HG03103 (cell line): ENCODE measurements around the gene SH3BGRL2.

Experiments used
- ATAC-seq: cut with Tn5 transposase; IDR thresholded peaks from one replicate; pipeline ENCODE4 v1.9.1; 2021; ENCODE audit warnings: low read depth; ENCODE audit not compliant: unreplicated experiment

SH3BGRL2 gene

DNA sequence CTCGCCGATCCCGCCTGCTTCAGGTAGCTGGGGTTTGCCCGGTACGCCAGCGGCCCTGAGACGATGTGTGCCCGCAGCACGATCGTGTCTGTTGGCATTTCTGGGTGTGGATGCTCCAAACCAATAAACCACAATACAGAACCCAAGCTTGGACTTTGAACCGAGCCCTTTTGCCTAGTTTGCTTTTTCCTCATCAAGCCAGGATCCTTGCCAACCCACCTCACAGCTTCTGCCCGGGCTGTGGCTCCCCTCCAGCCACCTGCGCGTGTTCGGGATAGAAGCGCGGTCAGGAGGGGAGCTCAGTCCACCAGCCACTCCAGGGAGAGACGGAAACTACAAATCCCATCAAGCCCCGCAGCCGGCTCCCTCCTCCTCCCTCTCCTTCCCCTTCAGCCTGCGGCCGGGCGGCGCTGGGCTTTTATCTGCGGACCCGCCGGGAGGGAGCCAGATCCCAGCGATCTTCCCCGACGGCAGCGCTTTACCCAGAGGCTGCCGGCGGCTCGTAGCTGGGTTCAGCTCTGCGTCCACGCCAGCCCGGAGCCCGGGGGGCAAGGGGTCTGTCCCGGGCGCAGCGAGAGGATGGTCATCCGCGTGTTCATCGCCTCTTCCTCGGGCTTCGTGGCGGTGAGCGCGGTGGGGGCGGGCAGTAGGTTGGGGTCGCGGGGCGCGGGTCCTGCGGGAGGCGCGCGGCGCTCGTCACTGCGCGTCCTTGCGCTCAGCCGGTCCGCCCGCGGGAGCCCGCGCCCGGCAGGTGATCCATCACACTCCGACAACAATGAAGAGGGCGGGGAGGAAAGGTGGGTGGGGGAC lies at the start of gene SH3BGRL2:
TSS of gene SH3BGRL2 (plus strand) at position 447 of the 810 bp plus-strand sequence. CDS start at position 580, 133 bp downstream.
- peak; percentile 67 for ATAC-seq

DNA sequence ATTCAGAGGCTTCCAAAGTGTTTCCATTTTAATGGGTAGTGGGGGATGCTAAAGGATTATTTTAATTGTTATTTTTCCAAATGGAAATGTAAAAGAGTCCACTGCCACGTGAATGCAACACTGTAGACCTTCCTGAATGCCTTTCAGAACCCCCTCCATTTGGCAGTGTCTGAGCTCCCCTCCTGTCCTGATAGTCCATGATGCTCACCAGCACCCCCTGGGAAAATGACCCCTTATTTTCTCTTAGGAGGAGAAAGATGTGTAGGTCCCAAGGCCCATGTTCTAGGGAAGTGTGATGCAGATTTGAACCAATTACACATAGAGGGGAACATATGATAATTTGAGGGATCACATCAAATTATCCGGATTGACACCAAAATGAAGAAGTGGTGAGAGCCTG lies 46.8 kb upstream of the SH3BGRL2 start:
- no peak for ATAC-seq

GRCh38 chr6:79586548-79586947 lies 44.6 kb upstream of the SH3BGRL2 start:
- no peak for ATAC-seq

DNA sequence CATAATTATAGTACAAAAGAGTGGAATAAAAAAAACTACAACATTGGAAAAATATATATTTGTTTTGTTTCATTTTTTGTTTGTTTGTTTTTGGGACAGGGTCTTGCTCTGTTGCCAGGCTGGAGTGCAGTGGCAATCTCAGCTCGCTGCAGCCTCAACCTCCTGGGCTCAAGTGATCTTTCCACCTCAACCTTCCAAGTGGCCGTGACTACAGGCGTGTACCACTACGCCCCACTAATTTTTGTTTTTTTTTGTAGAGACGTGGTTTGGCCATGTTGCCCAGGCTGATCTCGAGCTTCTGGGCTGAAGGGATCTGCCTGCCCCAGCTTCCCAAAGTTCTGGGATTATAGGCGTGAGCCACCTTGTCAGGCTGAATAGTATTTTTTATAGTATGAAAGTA lies 41.4 kb upstream of the SH3BGRL2 start:
- no peak for ATAC-seq

GRCh38 chr6:79597155-79597554 lies 34.0 kb upstream of the SH3BGRL2 start:
- ATAC-seq = no peak

DNA sequence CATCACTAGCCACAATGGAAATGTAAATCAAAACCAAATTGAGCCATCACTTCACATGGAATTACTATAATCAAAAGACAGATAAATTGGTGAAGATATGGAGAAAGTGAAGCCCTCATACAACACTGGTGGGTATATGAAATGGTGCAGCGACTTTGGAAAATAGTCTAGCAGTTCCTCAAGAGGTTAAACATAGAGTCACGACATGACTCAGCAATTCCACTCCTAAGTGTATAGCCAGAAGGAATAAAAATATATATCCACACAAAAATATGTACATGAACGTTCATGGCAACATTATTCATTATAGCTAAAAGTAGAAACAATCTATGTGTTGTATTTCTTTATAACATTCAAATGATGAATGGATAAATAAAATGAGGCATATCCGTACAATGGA lies 33.1 kb upstream of the SH3BGRL2 start:
- no peak for ATAC-seq

DNA sequence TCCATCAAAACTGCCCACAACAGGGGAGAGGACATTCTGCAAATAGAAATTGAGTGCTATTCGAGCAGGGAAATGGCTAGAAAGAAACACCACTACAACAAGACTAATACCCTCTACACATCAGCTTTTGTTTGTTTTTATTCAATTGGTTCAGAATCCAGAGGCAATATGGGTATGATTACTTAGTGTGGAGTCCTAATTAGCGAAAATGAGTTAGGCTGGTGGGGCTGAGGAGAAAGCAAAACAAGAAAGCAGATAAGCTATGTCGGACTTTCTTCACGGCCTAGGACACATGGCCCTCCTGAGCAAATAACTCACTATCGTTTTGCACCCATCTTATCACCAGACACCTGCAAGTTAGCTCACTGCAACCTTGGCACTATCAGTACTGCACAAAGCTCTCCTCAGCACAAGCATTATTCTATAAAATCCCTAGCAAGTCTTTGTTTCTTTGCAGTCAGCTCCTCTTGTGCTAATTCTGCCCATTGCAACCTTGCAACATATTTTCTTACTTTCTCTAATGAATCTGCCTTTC lies 31.3 kb upstream of the SH3BGRL2 start:
- no peak for ATAC-seq

- ATAC-seq = no peak
These were observed 30.8 kb upstream of the SH3BGRL2 start for GRCh38 chr6:79600313-79600712.

- ATAC-seq = no peak
These were observed 30.1 kb upstream of the SH3BGRL2 start for GRCh38 chr6:79600812-79601609.

- ATAC-seq = no peak
These were observed 28.3 kb upstream of the SH3BGRL2 start for GRCh38 chr6:79602859-79603258.

GRCh38 chr6:79604583-79605037 lies 26.5 kb upstream of the SH3BGRL2 start:
- no peak for ATAC-seq

DNA sequence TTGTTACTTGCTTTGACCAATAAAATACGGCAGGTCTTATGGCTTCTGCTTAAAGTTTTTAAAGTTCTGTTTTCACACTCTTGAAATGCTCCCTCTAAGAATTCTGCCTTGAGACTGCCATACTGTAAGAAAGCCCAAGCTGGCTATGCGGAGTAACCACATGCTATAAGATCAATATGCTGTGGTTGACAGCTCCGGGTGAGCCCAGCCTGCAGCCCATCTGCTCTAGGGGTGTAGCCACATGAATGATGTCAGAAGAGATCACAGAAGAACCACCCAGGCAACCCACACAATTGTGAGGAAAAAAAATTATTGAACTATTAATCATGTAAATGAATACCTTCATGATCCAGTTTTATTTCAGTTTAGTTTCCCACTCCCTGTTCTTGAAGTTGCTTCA lies 26.1 kb upstream of the SH3BGRL2 start:
- ATAC-seq = no peak

GRCh38 chr6:79605968-79606764 lies 25.0 kb upstream of the SH3BGRL2 start:
- no peak for ATAC-seq

GRCh38 chr6:79607000-79607399 lies 24.1 kb upstream of the SH3BGRL2 start:
- ATAC-seq = no peak

DNA sequence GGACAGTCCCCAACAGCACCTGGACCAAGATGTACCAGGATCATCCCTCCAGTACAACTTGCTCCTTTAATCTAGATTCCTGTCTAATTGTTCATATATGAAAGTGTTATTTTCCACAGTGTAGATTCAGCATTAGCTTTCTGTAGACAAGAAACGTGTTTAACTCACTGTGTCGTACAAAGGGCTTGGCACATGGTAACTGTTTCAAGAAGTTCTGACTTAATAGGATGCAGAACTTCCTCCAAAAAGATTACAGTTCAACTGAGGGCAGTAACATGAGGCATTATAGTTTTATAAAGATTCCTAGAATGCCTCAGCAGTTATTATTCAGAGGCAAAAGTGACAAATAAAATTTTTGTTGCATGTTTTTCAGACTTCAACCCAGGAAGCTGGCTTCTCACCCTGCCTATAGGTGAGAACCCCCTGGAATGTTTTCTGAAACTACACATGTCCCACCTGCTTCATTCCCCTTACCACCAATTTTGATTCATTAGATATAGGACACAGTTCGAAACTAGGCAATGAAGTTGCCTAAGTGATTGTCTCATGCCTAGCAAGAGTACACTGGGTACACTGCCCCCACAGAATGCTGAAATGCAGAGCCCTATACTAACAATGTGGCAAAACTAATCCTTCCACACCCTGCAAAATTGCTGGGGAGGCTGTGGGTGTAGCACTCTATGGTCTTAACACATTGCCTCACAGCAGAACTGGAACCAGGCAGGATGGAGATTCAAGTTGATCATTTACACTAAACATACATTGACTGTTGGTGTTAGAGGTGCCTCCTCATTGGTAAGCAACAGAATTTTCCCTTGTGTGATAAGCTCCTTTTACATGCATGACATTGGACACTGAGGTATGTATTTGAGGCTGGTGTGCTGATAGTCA lies 22.6 kb upstream of the SH3BGRL2 start:
- no peak for ATAC-seq

GRCh38 chr6:79609225-79609595 lies 21.9 kb upstream of the SH3BGRL2 start:
- ATAC-seq = no peak

DNA sequence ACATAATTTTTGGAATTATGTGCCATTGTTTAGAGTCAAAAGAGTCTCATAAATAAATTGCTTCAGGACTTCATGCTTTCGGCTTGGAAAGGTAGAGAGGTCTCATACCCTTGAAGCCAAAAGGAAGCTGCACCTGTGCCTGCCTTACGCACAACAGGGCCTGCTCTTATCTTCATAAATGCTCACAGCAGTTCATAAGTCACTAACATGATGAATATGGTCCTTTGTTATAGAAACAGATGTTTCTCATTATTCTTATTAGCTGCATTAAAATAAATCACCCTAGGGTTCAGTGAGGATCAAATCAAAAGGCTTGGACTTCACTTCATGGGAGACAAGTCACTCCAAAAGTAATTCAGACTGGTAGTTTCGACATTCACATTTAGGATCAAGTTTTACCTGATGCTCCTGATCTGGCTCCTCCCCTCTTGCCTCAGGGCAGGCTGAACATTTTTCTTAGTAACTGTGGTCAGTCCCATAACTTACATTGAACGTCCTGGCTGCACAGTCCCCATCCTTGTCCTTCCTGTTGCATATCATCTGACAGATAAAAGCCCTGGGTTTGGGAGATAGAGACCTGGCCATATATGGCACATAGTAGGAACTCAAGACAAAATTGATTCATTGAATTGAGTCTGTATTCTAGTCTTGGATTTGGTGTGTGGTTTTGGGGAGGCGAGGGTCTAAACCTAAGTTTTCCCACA lies 20.7 kb upstream of the SH3BGRL2 start:
- ATAC-seq = no peak

DNA sequence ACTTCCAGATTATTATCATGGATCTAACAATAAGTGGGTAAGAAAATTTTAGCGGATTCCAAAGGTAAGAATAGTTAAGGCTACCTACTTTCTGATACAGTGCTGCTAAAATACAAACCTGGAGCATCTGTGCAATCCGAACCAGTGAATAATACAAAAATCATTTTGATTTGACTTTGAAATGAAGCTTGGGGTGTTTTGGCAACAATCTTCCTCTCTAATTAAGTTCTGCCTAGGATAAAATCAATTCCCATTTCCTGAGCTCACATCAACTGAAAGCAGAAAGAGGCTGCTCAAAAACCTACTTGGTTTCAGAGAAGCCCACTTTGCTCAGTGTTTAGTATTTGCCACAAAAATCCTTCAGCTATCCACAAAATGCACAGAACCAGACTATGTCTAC lies 18.7 kb upstream of the SH3BGRL2 start:
- ATAC-seq = no peak

GRCh38 chr6:79612918-79613317 lies 18.2 kb upstream of the SH3BGRL2 start:
- no peak for ATAC-seq
